IMR-90 (cell line): ENCODE results near the gene IMMP1L. TPM values are rescaled to one million over a fixed set of nuclear protein-coding genes. Genes with fewer than 3 reads are reported as not detected.

Experiments
- ATAC-seq: fragments of 200-7000 bp; cut with Tn5 transposase; 2 replicates; pipeline ENCODE4 v1.9.1; 2020; ENCODE audit warnings: low read depth, mild to moderate bottlenecking, moderate library complexity
- BruUV-seq: library from RNA; stranded (reverse); fragments of 400-500 nt; replicated peaks from 2 replicates; lab custom pipeline; 2021; lab: Mats Ljungman, UMichigan
- CTCF ChIA-PET: fragments of 300-600 bp; formaldehyde crosslinking; extraction: SDS; loops from one replicate; lab custom pipeline; 2021; ENCODE audit warnings: antibody characterized with exemption; lab: Yijun Ruan, JAX
- POLR2A ChIA-PET: fragments of 300-600 bp; sonication (Branson Sonifier 250); formaldehyde crosslinking; loops from one replicate; lab custom pipeline; 2022; ENCODE audit warnings: antibody characterized with exemption; ENCODE audit not compliant: unreplicated experiment; lab: Charles Lee
- DNase-seq: peaks from one replicate; pipeline ENCODE4 v3.0.0; 2013
- H2AFZ ChIP-seq: replicated peaks from 2 replicates; pipeline ENCODE3; 2013; ENCODE audit warnings: low read length, mild to moderate bottlenecking; ENCODE audit not compliant: poor library complexity
- H2AK5ac ChIP-seq: 2 replicates; pipeline ENCODE4 v1.6.1; 2013; ENCODE audit warnings: low read depth, low read length, inconsistent platforms
- H2AK9ac ChIP-seq: replicated peaks from 2 replicates; pipeline ENCODE3; 2013; ENCODE audit warnings: mild to moderate bottlenecking, low read depth, low read length, moderate library complexity; ENCODE audit not compliant: poor library complexity
- H2BK120ac ChIP-seq: 2 replicates; pipeline ENCODE4 v1.6.1; 2013; ENCODE audit warnings: low read depth, low read length, inconsistent platforms
- H2BK15ac ChIP-seq: 3 replicates; pipeline ENCODE4 v1.6.1; 2013; ENCODE audit warnings: low read depth, low read length, inconsistent platforms
- H2BK20ac ChIP-seq: 2 replicates; pipeline ENCODE4 v1.6.1; 2013; ENCODE audit warnings: low read depth, mild to moderate bottlenecking, inconsistent platforms, low read length, moderate library complexity
- H2BK5ac ChIP-seq: 2 replicates; pipeline ENCODE4 v1.6.1; 2013; ENCODE audit warnings: mild to moderate bottlenecking, low read depth, low read length, inconsistent platforms; ENCODE audit not compliant: poor library complexity, severe bottlenecking
- H3K14ac ChIP-seq: replicated peaks from 2 replicates; pipeline ENCODE4 v1.6.1; 2013; ENCODE audit warnings: low read depth, low read length, inconsistent platforms
- H3K18ac ChIP-seq: 2 replicates; pipeline ENCODE4 v1.6.1; 2013; ENCODE audit warnings: low read depth, low read length, control low read depth
- H3K23ac ChIP-seq: 2 replicates; pipeline ENCODE4 v1.6.1; 2013; ENCODE audit warnings: low read depth, low read length, inconsistent platforms
- H3K27ac ChIP-seq: 2 replicates; pipeline ENCODE4 v1.5.1; 2013; ENCODE audit warnings: mild to moderate bottlenecking, control low read depth, low read length; ENCODE audit not compliant: insufficient read depth
- H3K27me3 ChIP-seq: 2 replicates; pipeline ENCODE4 v1.6.1; 2013; ENCODE audit warnings: low read length; ENCODE audit not compliant: control insufficient read depth, insufficient read depth
- H3K36me3 ChIP-seq: 2 replicates; pipeline ENCODE4 v1.6.1; 2013; ENCODE audit warnings: low read length, mixed read lengths; ENCODE audit not compliant: control insufficient read depth, insufficient read depth
- H3K4ac ChIP-seq: 2 replicates; pipeline ENCODE4 v1.6.1; 2013; ENCODE audit warnings: low read depth, low read length, inconsistent platforms
- H3K4me1 ChIP-seq: 2 replicates; pipeline ENCODE4 v1.6.1; 2013; ENCODE audit warnings: low read length, mixed read lengths; ENCODE audit not compliant: control insufficient read depth, insufficient read depth
- H3K4me2 ChIP-seq: 2 replicates; pipeline ENCODE4 v1.6.1; 2013; ENCODE audit warnings: low read depth, mild to moderate bottlenecking, control low read depth, low read length, moderate library complexity
- H3K4me3 ChIP-seq: 2 replicates; pipeline ENCODE4 v1.5.1; 2013; ENCODE audit warnings: low read depth, mild to moderate bottlenecking, control low read depth, low read length, moderate library complexity; ENCODE audit not compliant: insufficient read depth
- H3K56ac ChIP-seq: 2 replicates; pipeline ENCODE4 v1.6.1; 2013; ENCODE audit warnings: low read length, inconsistent platforms; ENCODE audit not compliant: insufficient read depth; ENCODE audit errors: extremely low read depth
- H3K79me1 ChIP-seq, 2 experiments: 2 replicates each; pipeline ENCODE4 v1.6.1; 2013; ENCODE audit warnings: low read length in 2 of 2, inconsistent platforms in 1 of 2, low read depth in 1 of 2
- H3K9ac ChIP-seq: 2 replicates; pipeline ENCODE4 v1.6.1; 2013; ENCODE audit warnings: low read depth, low read length, control low read depth
- H3K9me1 ChIP-seq: 2 replicates; pipeline ENCODE4 v1.6.1; 2013; ENCODE audit warnings: low read length, inconsistent platforms; ENCODE audit not compliant: insufficient read depth
- H3K9me3 ChIP-seq: 2 replicates; pipeline ENCODE4 v1.6.1; 2013; ENCODE audit warnings: low read length; ENCODE audit not compliant: control insufficient read depth, insufficient read depth
- H4K20me1 ChIP-seq: 2 replicates; pipeline ENCODE4 v1.6.1; 2013; ENCODE audit warnings: low read length, inconsistent platforms; ENCODE audit not compliant: insufficient read depth
- H4K5ac ChIP-seq: 2 replicates; pipeline ENCODE4 v1.6.1; 2013; ENCODE audit warnings: mild to moderate bottlenecking, low read depth, low read length, control low read depth
- H4K8ac ChIP-seq, 2 experiments: 2 replicates each; pipeline ENCODE4 v1.6.1; 2013; ENCODE audit warnings: low read depth in 2 of 2, low read length in 2 of 2, control low read depth in 1 of 2, inconsistent platforms in 1 of 2
- H4K91ac ChIP-seq: 2 replicates; pipeline ENCODE4 v1.6.1; 2013; ENCODE audit warnings: low read depth, low read length, inconsistent platforms; ENCODE audit not compliant: insufficient read depth
- BHLHE40 ChIP-seq: fragments of 150-350 bp; IDR thresholded peaks from 2 replicates; pipeline ENCODE4 v1.6.1; 2016; ENCODE audit warnings: mild to moderate bottlenecking, low read depth, low read length
- CEBPB ChIP-seq: IDR thresholded peaks from 2 replicates; pipeline ENCODE4 v1.6.1; 2012; ENCODE audit warnings: low read depth, low read length, improper control_type of control experiment
- CHD1 ChIP-seq: IDR thresholded peaks from 2 replicates; pipeline ENCODE4 v1.6.1; 2012; ENCODE audit warnings: low read depth, low read length, improper control_type of control experiment
- FOS ChIP-seq: fragments of 150-350 bp; IDR thresholded peaks from 2 replicates; pipeline ENCODE4 v1.6.1; 2016; ENCODE audit warnings: low read depth, low read length
- MAFK ChIP-seq: IDR thresholded peaks from 2 replicates; pipeline ENCODE4 v1.6.1; 2012; ENCODE audit warnings: low read depth, low read length, improper control_type of control experiment
- MAZ ChIP-seq: IDR thresholded peaks from 2 replicates; pipeline ENCODE4 v1.6.1; 2012; ENCODE audit warnings: low read depth, mild to moderate bottlenecking, low read length, improper control_type of control experiment, moderate library complexity, borderline replicate concordance
- MXI1 ChIP-seq: IDR thresholded peaks from 2 replicates; pipeline ENCODE4 v1.6.1; 2012; ENCODE audit warnings: low read depth, mild to moderate bottlenecking, low read length, moderate library complexity, borderline replicate concordance
- NFE2L2 ChIP-seq: fragments of 150-350 bp; IDR thresholded peaks from 2 replicates; pipeline ENCODE4 v1.6.1; 2016; ENCODE audit warnings: low read depth, mild to moderate bottlenecking, low read length
- POLR2A ChIP-seq: IDR thresholded peaks from 2 replicates; pipeline ENCODE4 v1.6.1; 2012; ENCODE audit warnings: mild to moderate bottlenecking, low read depth, low read length
- RAD21 ChIP-seq: IDR thresholded peaks from 2 replicates; pipeline ENCODE4 v1.6.1; 2012; ENCODE audit warnings: low read length, improper control_type of control experiment
- RCOR1 ChIP-seq: IDR thresholded peaks from 2 replicates; pipeline ENCODE4 v1.6.1; 2012; ENCODE audit warnings: mild to moderate bottlenecking, low read length, improper control_type of control experiment; ENCODE audit not compliant: insufficient replicate concordance
- RFX5 ChIP-seq: IDR thresholded peaks from 2 replicates; pipeline ENCODE4 v1.8.0; 2012; ENCODE audit warnings: low read depth, mild to moderate bottlenecking, low read length, moderate library complexity
- SMC3 ChIP-seq: fragments of 150-350 bp; IDR thresholded peaks from 2 replicates; pipeline ENCODE4 v1.6.1; 2016; ENCODE audit warnings: low read depth, mild to moderate bottlenecking, antibody characterized with exemption, low read length, moderate library complexity
- dilution Hi-C: fragments of 300-500 bp; cut with HindIII; formaldehyde crosslinking; loops from one replicate; pipeline ENCODE4 v1.14.3; 2018; ENCODE audit warnings: low sequenced_read_pairs; ENCODE audit not compliant: unreplicated experiment
- in situ Hi-C: fragments of 300-500 bp; cut with MboI; formaldehyde crosslinking; loops from 3 replicates; pipeline ENCODE4 v1.14.3; 2019; ENCODE audit warnings: low sequenced_read_pairs, inconsistent platforms, mixed read lengths
- intact Hi-C: fragments of 100-400 bp; cut with micrococcal nuclease; formaldehyde crosslinking; loops from 2 replicates; pipeline ENCODE4 v1.10.0; 2022
- polyA plus RNA-seq, 3 experiments: library from polyadenylated mRNA; depleted of rRNA; stranded (reverse); fragments of >200 nt; gene quantifications; 2 replicates each; pipeline ENCODE4 v1.2.3, GENCODE V29; 2012; ENCODE audit warnings: low replicate concordance in 1 of 3
- total RNA-seq: library from RNA; depleted of rRNA; stranded (reverse); fragments of >200 nt; gene quantifications from 2 replicates; pipeline ENCODE4 v1.2.3, GENCODE V29; 2012
- TF ChIP-seq, protein P1 (sequence below): fragments of 150-350 bp; IDR thresholded peaks from 2 replicates; pipeline ENCODE4 v1.6.1; 2016; ENCODE audit warnings: low read depth, mild to moderate bottlenecking, low read length, moderate library complexity, borderline replicate concordance
- TF ChIP-seq, protein P2 (sequence below): fragments of 150-350 bp; IDR thresholded peaks from 2 replicates; pipeline ENCODE4 v1.6.1; 2017; ENCODE audit warnings: mild to moderate bottlenecking, antibody characterized with exemption, low read length, low read depth
- TF ChIP-seq, protein P3 (sequence below): conservative IDR thresholded peaks from 2 replicates; pipeline ENCODE4 v1.5.1; 2012; ENCODE audit warnings: mild to moderate bottlenecking, low read depth, low read length, improper control_type of control experiment

IMMP1L gene
- total and polyA plus RNA-seq, 2 of the 4 experiments (the other 2 are of a cell fraction): 5.0 to 10.7 TPM

DNA sequence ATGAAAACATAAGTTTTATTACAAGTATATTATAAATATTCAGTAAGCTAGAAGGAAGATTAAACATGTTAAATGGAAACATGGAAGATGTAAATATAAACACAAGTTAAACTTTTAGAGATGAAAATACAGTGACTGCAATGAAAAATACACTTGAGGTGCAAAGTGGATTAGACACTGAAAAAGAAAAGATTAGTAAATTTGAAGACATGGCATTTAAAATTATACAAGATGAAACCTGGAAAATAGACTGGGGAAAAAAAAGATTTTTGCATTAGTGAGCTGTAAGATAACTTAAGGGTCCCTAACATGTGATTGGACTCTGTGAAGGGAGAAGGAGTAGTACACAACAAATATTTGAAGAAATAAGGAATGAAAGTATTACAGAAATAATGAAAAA lies 33.4 kb upstream of the IMMP1L start:
- POLR2A ChIA-PET: no interaction called here
- in situ Hi-C loops: no loop called here

More for the DNA sequence above, 33.4 kb upstream of the IMMP1L start:
- Histone ChIP-seq H2AK5ac (no peak overlapping the region), H2AFZ (no peak overlapping the region), H2BK20ac (no peak overlapping the region), H3K27ac (no peak overlapping the region), H4K8ac (no peak overlapping the region), H3K23ac (no peak overlapping the region), H2BK5ac (no peak overlapping the region), H4K5ac (no peak overlapping the region), H3K18ac (no peak overlapping the region), H3K27me3 (no peaks in the 10 kb centered on the region), H3K9me1 (no peaks in the 10 kb centered on the region), H3K14ac (no peak overlapping the region), H2BK15ac (no peak overlapping the region), H4K20me1 (no peaks in the 10 kb centered on the region), H3K4me1 (no peaks in the 10 kb centered on the region), H3K79me1 (no peaks in the 10 kb centered on the region), H3K9ac (no peak overlapping the region), H3K4me2 (no peak overlapping the region), H2AK9ac (no peak overlapping the region), H3K56ac (no peak overlapping the region), H3K4ac (no peak overlapping the region), H3K4me3 (no peak overlapping the region), H3K9me3 (no peaks in the 10 kb centered on the region), H4K91ac (no peak overlapping the region), H2BK120ac (no peak overlapping the region), H3K36me3 (0 out of 2 replicates have a peak, but pooled peaks cover 3% of the 10 kb centered on the region)
- TF ChIP-seq RAD21: no peak
- TF ChIP-seq MAFK: no peak
- TF ChIP-seq, protein P1, sequence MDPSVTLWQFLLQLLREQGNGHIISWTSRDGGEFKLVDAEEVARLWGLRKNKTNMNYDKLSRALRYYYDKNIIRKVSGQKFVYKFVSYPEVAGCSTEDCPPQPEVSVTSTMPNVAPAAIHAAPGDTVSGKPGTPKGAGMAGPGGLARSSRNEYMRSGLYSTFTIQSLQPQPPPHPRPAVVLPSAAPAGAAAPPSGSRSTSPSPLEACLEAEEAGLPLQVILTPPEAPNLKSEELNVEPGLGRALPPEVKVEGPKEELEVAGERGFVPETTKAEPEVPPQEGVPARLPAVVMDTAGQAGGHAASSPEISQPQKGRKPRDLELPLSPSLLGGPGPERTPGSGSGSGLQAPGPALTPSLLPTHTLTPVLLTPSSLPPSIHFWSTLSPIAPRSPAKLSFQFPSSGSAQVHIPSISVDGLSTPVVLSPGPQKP: no peak
- no peak for TF ChIP-seq CEBPB
- no peak for TF ChIP-seq NFE2L2
- TF ChIP-seq, protein P2, sequence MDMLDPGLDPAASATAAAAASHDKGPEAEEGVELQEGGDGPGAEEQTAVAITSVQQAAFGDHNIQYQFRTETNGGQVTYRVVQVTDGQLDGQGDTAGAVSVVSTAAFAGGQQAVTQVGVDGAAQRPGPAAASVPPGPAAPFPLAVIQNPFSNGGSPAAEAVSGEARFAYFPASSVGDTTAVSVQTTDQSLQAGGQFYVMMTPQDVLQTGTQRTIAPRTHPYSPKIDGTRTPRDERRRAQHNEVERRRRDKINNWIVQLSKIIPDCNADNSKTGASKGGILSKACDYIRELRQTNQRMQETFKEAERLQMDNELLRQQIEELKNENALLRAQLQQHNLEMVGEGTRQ: no peak
- TF ChIP-seq RCOR1: no peak
- no peak for TF ChIP-seq BHLHE40
- no peak for TF ChIP-seq FOS
- no peak for TF ChIP-seq MXI1
- no peak for TF ChIP-seq SMC3
- TF ChIP-seq, protein P3, sequence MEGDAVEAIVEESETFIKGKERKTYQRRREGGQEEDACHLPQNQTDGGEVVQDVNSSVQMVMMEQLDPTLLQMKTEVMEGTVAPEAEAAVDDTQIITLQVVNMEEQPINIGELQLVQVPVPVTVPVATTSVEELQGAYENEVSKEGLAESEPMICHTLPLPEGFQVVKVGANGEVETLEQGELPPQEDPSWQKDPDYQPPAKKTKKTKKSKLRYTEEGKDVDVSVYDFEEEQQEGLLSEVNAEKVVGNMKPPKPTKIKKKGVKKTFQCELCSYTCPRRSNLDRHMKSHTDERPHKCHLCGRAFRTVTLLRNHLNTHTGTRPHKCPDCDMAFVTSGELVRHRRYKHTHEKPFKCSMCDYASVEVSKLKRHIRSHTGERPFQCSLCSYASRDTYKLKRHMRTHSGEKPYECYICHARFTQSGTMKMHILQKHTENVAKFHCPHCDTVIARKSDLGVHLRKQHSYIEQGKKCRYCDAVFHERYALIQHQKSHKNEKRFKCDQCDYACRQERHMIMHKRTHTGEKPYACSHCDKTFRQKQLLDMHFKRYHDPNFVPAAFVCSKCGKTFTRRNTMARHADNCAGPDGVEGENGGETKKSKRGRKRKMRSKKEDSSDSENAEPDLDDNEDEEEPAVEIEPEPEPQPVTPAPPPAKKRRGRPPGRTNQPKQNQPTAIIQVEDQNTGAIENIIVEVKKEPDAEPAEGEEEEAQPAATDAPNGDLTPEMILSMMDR: no peak
- no peak for TF ChIP-seq RFX5
- TF ChIP-seq CHD1: no peak
- no peak for TF ChIP-seq MAZ
- no peak for TF ChIP-seq POLR2A
- ATAC-seq (no peak), DNase-seq (no peak)
- dilution Hi-C loops (no loop called here), intact Hi-C loops (no loop called here)
- no TSS peak for BruUV-seq
- CTCF ChIA-PET: no interaction called here
